ENCODE measurements around the gene STK38. TPM values are rescaled to one million over a fixed set of nuclear protein-coding genes. Genes with fewer than 3 reads are reported as not detected.
A peak's percentile ranks its signal among the peaks of the same experiment; 100 is the strongest.

STK38 gene
- total and polyA plus RNA-seq, 4 donors, result 23.4 to 47.0 (median 30.4) TPM

- Histone ChIP-seq H3K4me3 (ENCODE audit: low read depth, low read length) (no peak overlapping the region), H3K4me1 (ENCODE audit: control insufficient read depth, insufficient read depth, low read length) (no peaks in the 10 kb centered on the region), H3K27ac (ENCODE audit: low read depth, low read length) (no peak overlapping the region), H3K27me3 (ENCODE audit: control insufficient read depth, insufficient read depth, low read length) (no peaks in the 10 kb centered on the region), H3K36me3 (ENCODE audit: control insufficient read depth, insufficient read depth, low read length) (no peaks in the 10 kb centered on the region), H3K9me3 (ENCODE audit: control insufficient read depth, insufficient read depth, low read length) (no peaks in the 10 kb centered on the region)
- DNase-seq (ENCODE audit: low read depth in 4 of 6, low spot score in 6 of 6), result no peak
- 83% methylated on average over 1 of the region's 4 CpGs for WGBS (ENCODE audit: insufficient coverage)
Observed at GRCh38 chr6:36571122-36572043, 24.1 kb upstream of the STK38 start.

GRCh38 chr6:36570264-36570663 is 23.0 kb upstream of the STK38 start:
- Histone ChIP-seq H3K27me3 (ENCODE audit: control insufficient read depth, insufficient read depth, low read length) (no peaks in the 10 kb centered on the region), H3K27ac (ENCODE audit: low read depth, low read length) (no peak overlapping the region), H3K9me3 (ENCODE audit: control insufficient read depth, insufficient read depth, low read length) (no peaks in the 10 kb centered on the region), H3K4me1 (ENCODE audit: control insufficient read depth, insufficient read depth, low read length) (no peaks in the 10 kb centered on the region), H3K36me3 (ENCODE audit: control insufficient read depth, insufficient read depth, low read length) (no peaks in the 10 kb centered on the region), H3K4me3 (ENCODE audit: low read depth, low read length) (no peak overlapping the region)
- no peak for DNase-seq (ENCODE audit: low read depth in 4 of 6, low spot score in 6 of 6)
- no CpG with 5 or more reads among the region's 2 CpGs for WGBS (ENCODE audit: insufficient coverage)

GRCh38 chr6:36566418-36566905 is 19.2 kb upstream of the STK38 start:
- no peaks in the 10 kb centered on the region for H3K9me3 ChIP-seq (ENCODE audit: control insufficient read depth, insufficient read depth, low read length)
- DNase-seq (ENCODE audit: low read depth in 4 of 6, low spot score in 6 of 6), result no peak
- H3K36me3 ChIP-seq (ENCODE audit: control insufficient read depth, insufficient read depth, low read length), result no peaks in the 10 kb centered on the region
- no peaks in the 10 kb centered on the region for H3K4me1 ChIP-seq (ENCODE audit: control insufficient read depth, insufficient read depth, low read length)
- H3K27me3 ChIP-seq (ENCODE audit: control insufficient read depth, insufficient read depth, low read length), result no peaks in the 10 kb centered on the region
- no peak overlapping the region for H3K4me3 ChIP-seq (ENCODE audit: low read depth, low read length)
- WGBS (ENCODE audit: insufficient coverage), result 93% methylated on average over 2 of the region's 8 CpGs
- H3K27ac ChIP-seq (ENCODE audit: low read depth, low read length), result no peak overlapping the region

- Histone ChIP-seq H3K4me3 (ENCODE audit: low read depth, low read length) (no peak overlapping the region), H3K4me1 (ENCODE audit: control insufficient read depth, insufficient read depth, low read length) (no peaks in the 10 kb centered on the region), H3K27ac (ENCODE audit: low read depth, low read length) (no peak overlapping the region), H3K9me3 (ENCODE audit: control insufficient read depth, insufficient read depth, low read length) (no peaks in the 10 kb centered on the region), H3K36me3 (ENCODE audit: control insufficient read depth, insufficient read depth, low read length) (no peaks in the 10 kb centered on the region), H3K27me3 (ENCODE audit: control insufficient read depth, insufficient read depth, low read length) (no peaks in the 10 kb centered on the region)
- 100% methylated on average over 2 of the region's 4 CpGs for WGBS (ENCODE audit: insufficient coverage)
- no peak for DNase-seq (ENCODE audit: low read depth in 4 of 6, low spot score in 6 of 6)
Observed at GRCh38 chr6:36563928-36564284, 16.6 kb upstream of the STK38 start.

GRCh38 chr6:36563237-36563927 is 16.1 kb upstream of the STK38 start:
- H3K9me3 ChIP-seq (ENCODE audit: control insufficient read depth, insufficient read depth, low read length), result no peaks in the 10 kb centered on the region
- H3K36me3 ChIP-seq (ENCODE audit: control insufficient read depth, insufficient read depth, low read length), result no peaks in the 10 kb centered on the region
- no peak overlapping the region for H3K4me3 ChIP-seq (ENCODE audit: low read depth, low read length)
- no peaks in the 10 kb centered on the region for H3K27me3 ChIP-seq (ENCODE audit: control insufficient read depth, insufficient read depth, low read length)
- no peaks in the 10 kb centered on the region for H3K4me1 ChIP-seq (ENCODE audit: control insufficient read depth, insufficient read depth, low read length)
- no peak for DNase-seq (ENCODE audit: low read depth in 4 of 6, low spot score in 6 of 6)
- WGBS (ENCODE audit: insufficient coverage), result 31% methylated on average over 3 of the region's 3 CpGs
- no peak overlapping the region for H3K27ac ChIP-seq (ENCODE audit: low read depth, low read length)

GRCh38 chr6:36560822-36561221 is 13.5 kb upstream of the STK38 start:
- H3K4me1 ChIP-seq (ENCODE audit: control insufficient read depth, insufficient read depth, low read length), result no peaks in the 10 kb centered on the region
- 87% methylated on average over 4 of the region's 4 CpGs for WGBS (ENCODE audit: insufficient coverage)
- H3K27ac ChIP-seq (ENCODE audit: low read depth, low read length), result no peak overlapping the region
- no peaks in the 10 kb centered on the region for H3K27me3 ChIP-seq (ENCODE audit: control insufficient read depth, insufficient read depth, low read length)
- no peaks in the 10 kb centered on the region for H3K9me3 ChIP-seq (ENCODE audit: control insufficient read depth, insufficient read depth, low read length)
- no peaks in the 10 kb centered on the region for H3K36me3 ChIP-seq (ENCODE audit: control insufficient read depth, insufficient read depth, low read length)
- DNase-seq (ENCODE audit: low read depth in 4 of 6, low spot score in 6 of 6), result no peak
- H3K4me3 ChIP-seq (ENCODE audit: low read depth, low read length), result no peak overlapping the region

GRCh38 chr6:36559011-36559793 is 11.9 kb upstream of the STK38 start:
- H3K36me3 ChIP-seq (ENCODE audit: control insufficient read depth, insufficient read depth, low read length), result no peaks in the 10 kb centered on the region
- H3K4me3 ChIP-seq (ENCODE audit: low read depth, low read length), result no peak overlapping the region
- DNase-seq (ENCODE audit: low read depth in 4 of 6, low spot score in 6 of 6), result peak in 1 of 6 donors; percentile 42
- H3K27me3 ChIP-seq (ENCODE audit: control insufficient read depth, insufficient read depth, low read length), result no peaks in the 10 kb centered on the region
- no peak overlapping the region for H3K27ac ChIP-seq (ENCODE audit: low read depth, low read length)
- peaks cover 4% of the 10 kb centered on the region for H3K4me1 ChIP-seq (ENCODE audit: control insufficient read depth, insufficient read depth, low read length)
- H3K9me3 ChIP-seq (ENCODE audit: control insufficient read depth, insufficient read depth, low read length), result no peaks in the 10 kb centered on the region
- WGBS (ENCODE audit: insufficient coverage), result 49% methylated on average over 2 of the region's 7 CpGs

GRCh38 chr6:36556281-36556680 is 9.0 kb upstream of the STK38 start:
- Histone ChIP-seq H3K36me3 (ENCODE audit: control insufficient read depth, insufficient read depth, low read length) (no peaks in the 10 kb centered on the region), H3K4me1 (ENCODE audit: control insufficient read depth, insufficient read depth, low read length) (peaks cover 4% of the 10 kb centered on the region), H3K4me3 (ENCODE audit: low read depth, low read length) (no peak overlapping the region), H3K9me3 (ENCODE audit: control insufficient read depth, insufficient read depth, low read length) (no peaks in the 10 kb centered on the region), H3K27ac (ENCODE audit: low read depth, low read length) (no peak overlapping the region), H3K27me3 (ENCODE audit: control insufficient read depth, insufficient read depth, low read length) (no peaks in the 10 kb centered on the region)
- no peak for DNase-seq (ENCODE audit: low read depth in 4 of 6, low spot score in 6 of 6)
- no CpG with 5 or more reads among the region's 5 CpGs for WGBS (ENCODE audit: insufficient coverage)

GRCh38 chr6:36555750-36556252 is 8.5 kb upstream of the STK38 start:
- Histone ChIP-seq H3K4me1 (ENCODE audit: control insufficient read depth, insufficient read depth, low read length) (peaks cover 4% of the 10 kb centered on the region), H3K27me3 (ENCODE audit: control insufficient read depth, insufficient read depth, low read length) (no peaks in the 10 kb centered on the region), H3K36me3 (ENCODE audit: control insufficient read depth, insufficient read depth, low read length) (no peaks in the 10 kb centered on the region), H3K27ac (ENCODE audit: low read depth, low read length) (no peak overlapping the region), H3K4me3 (ENCODE audit: low read depth, low read length) (no peak overlapping the region), H3K9me3 (ENCODE audit: control insufficient read depth, insufficient read depth, low read length) (no peaks in the 10 kb centered on the region)
- WGBS (ENCODE audit: insufficient coverage), result no CpG with 5 or more reads among the region's 1 CpG
- no peak for DNase-seq (ENCODE audit: low read depth in 4 of 6, low spot score in 6 of 6)
